ENCODE measurements around the gene TRAF6. TPM values are rescaled to one million over a fixed set of nuclear protein-coding genes. Genes with fewer than 3 reads are reported as not detected.

The TRAF6 gene
- total RNA-seq, 4 donors from 2014 or later, result 12.6 to 18.7 (median 18.6) TPM

- no peaks in the 10 kb centered on the region for H3K9me3 ChIP-seq
- H3K36me3 ChIP-seq, result peaks cover 3% of the 10 kb centered on the region
- WGBS, result 66% methylated on average over 5 of the region's 5 CpGs
- H3K4me3 ChIP-seq, result no peak overlapping the region
- no peak for TF ChIP-seq POLR2AphosphoS5 (IDR thresholded peaks at IDR 0.05)
- TF ChIP-seq CTCF (IDR thresholded peaks at IDR 0.05), result no peak
- TF ChIP-seq POLR2A (IDR thresholded peaks at IDR 0.05), result no peak
- no peak for TF ChIP-seq EP300 (IDR thresholded peaks at IDR 0.05)
- no peak for DNase-seq (ENCODE audit: low spot score in 2 of 2)
- H3K4me1 ChIP-seq, result peaks cover 19% of the 10 kb centered on the region
- H3K27ac ChIP-seq, result no peak overlapping the region
- H3K27me3 ChIP-seq, result no peaks in the 10 kb centered on the region
Observed at GRCh38 chr11:36449561-36450096, 60.4 kb downstream of the TRAF6 start.

- Histone ChIP-seq H3K4me1 (peaks cover 18% of the 10 kb centered on the region), H3K36me3 (peaks cover 3% of the 10 kb centered on the region), H3K27ac (no peak overlapping the region), H3K27me3 (no peaks in the 10 kb centered on the region), H3K9me3 (no peaks in the 10 kb centered on the region), H3K4me3 (no peak overlapping the region)
- no peak for TF ChIP-seq POLR2A (IDR thresholded peaks at IDR 0.05)
- TF ChIP-seq EP300 (IDR thresholded peaks at IDR 0.05), result no peak
- TF ChIP-seq CTCF (IDR thresholded peaks at IDR 0.05), result no peak
- TF ChIP-seq POLR2AphosphoS5 (IDR thresholded peaks at IDR 0.05), result no peak
- WGBS, result 61% methylated on average over 8 of the region's 8 CpGs
- DNase-seq (ENCODE audit: low spot score in 2 of 2), result no peak
Observed at GRCh38 chr11:36447947-36448346, 62.1 kb downstream of the TRAF6 start.

- no peak for DNase-seq (ENCODE audit: low spot score in 2 of 2)
- H3K9me3 ChIP-seq, result no peaks in the 10 kb centered on the region
- H3K27me3 ChIP-seq, result no peaks in the 10 kb centered on the region
- H3K27ac ChIP-seq, result no peak overlapping the region
- TF ChIP-seq POLR2A (IDR thresholded peaks at IDR 0.05) (no peak), POLR2AphosphoS5 (IDR thresholded peaks at IDR 0.05) (no peak)
- peaks cover 3% of the 10 kb centered on the region for H3K36me3 ChIP-seq
- H3K4me1 ChIP-seq, result peaks cover 14% of the 10 kb centered on the region
- H3K4me3 ChIP-seq, result no peak overlapping the region
- WGBS, result 82% methylated on average over 2 of the region's 2 CpGs
Observed at GRCh38 chr11:36447514-36447913, 62.6 kb downstream of the TRAF6 start.

- no peak overlapping the region for H3K4me3 ChIP-seq
- peaks cover 10% of the 10 kb centered on the region for H3K4me1 ChIP-seq
- H3K9me3 ChIP-seq, result no peaks in the 10 kb centered on the region
- no peak overlapping the region for H3K27ac ChIP-seq
- WGBS, result 94% methylated on average over 7 of the region's 7 CpGs
- TF ChIP-seq EP300 (IDR thresholded peaks at IDR 0.05) (no peak), POLR2A (IDR thresholded peaks at IDR 0.05) (no peak), CTCF (IDR thresholded peaks at IDR 0.05) (no peak), POLR2AphosphoS5 (IDR thresholded peaks at IDR 0.05) (no peak)
- no peaks in the 10 kb centered on the region for H3K27me3 ChIP-seq
- H3K36me3 ChIP-seq, result no peaks in the 10 kb centered on the region
- no peak for DNase-seq (ENCODE audit: low spot score in 2 of 2)
Observed at GRCh38 chr11:36446135-36446534, 63.9 kb downstream of the TRAF6 start.

- TF ChIP-seq CTCF (IDR thresholded peaks at IDR 0.05), result no peak
- TF ChIP-seq EP300 (IDR thresholded peaks at IDR 0.05), result no peak
- TF ChIP-seq POLR2A (IDR thresholded peaks at IDR 0.05), result no peak
- TF ChIP-seq POLR2AphosphoS5 (IDR thresholded peaks at IDR 0.05), result no peak
- no peak overlapping the region for H3K27ac ChIP-seq
- H3K36me3 ChIP-seq, result no peaks in the 10 kb centered on the region
- DNase-seq (ENCODE audit: low spot score in 2 of 2), result no peak
- H3K27me3 ChIP-seq, result no peaks in the 10 kb centered on the region
- no peaks in the 10 kb centered on the region for H3K9me3 ChIP-seq
- no peaks in the 10 kb centered on the region for H3K4me1 ChIP-seq
- no peak overlapping the region for H3K4me3 ChIP-seq
- 97% methylated on average over 2 of the region's 2 CpGs for WGBS
Observed at GRCh38 chr11:36443661-36444060, 66.4 kb downstream of the TRAF6 start.

Data from suprapubic skin (tissue), 4 donors.